ENCODE results near the gene RBM24.

RBM24 gene

DNA sequence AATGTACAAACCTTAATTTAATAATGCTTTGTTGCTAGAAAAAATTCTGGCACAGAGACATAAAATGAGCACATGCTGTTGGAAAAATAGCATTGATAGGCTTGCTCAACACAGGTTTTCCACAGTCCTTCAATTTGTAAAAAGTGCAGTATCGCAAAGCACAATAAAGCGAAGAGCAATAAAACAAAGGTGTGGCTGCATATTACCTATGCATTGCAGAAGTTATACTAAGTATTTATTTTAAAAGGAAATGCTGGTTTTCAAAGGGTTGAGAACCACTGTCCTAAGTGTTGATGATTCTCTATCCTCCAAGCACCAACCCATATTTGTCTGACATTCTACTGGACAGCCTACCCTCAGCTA is 58.1 kb downstream of the RBM24 start:
- no peaks in the 10 kb centered on the region for H3K36me3 ChIP-seq (ENCODE audit: control insufficient read depth, insufficient read depth, low read length)
- WGBS, 2 experiments (ENCODE audit: insufficient coverage in 2 of 2): no CpG with 5 or more reads among the region's 2 CpGs
- H3K9me3 ChIP-seq (ENCODE audit: control insufficient read depth, low read length): no peaks in the 10 kb centered on the region
- H3K27ac ChIP-seq (ENCODE audit: low read depth, low read length, severe bottlenecking): no peak overlapping the region
- H3K4me1 ChIP-seq (ENCODE audit: control insufficient read depth, insufficient read depth, low read length, poor library complexity, severe bottlenecking): no peaks in the 10 kb centered on the region
- no peak overlapping the region for H3K4me3 ChIP-seq (ENCODE audit: extremely low read depth, insufficient read depth, low read length, poor library complexity, severe bottlenecking)

DNA sequence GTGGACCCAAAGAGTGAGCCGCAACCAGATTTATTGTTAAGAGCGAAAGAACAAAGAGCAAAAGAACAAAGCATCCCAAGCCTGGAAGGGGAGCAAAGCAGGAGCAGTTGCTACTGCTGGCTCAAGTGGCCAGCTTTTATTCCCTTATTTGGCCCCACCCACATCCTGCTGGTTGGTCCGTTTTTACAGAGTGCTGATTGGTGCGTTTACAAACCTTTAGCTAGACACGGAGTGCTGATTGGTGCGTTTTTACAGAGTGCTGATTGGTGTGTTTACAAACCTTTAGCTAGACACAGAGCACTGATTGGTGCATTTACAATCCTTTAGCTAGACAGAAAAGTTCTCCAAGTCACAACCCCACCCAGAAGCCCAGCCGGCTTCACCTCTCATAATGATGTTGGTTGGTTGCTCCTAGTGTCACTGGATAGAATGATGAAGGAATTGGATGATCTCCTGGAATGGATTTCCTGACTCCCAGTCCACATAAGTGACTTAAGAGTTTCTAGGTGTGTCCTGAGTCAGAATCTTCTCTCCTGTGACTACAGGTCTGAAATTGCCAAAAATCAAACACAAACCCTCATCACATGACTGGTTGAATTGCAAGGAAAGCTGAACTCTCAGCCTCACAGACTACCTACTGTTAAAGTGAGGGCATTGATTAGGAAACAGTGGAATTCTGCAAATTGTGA is 60.1 kb downstream of the RBM24 start:
- Histone ChIP-seq H3K4me3 (ENCODE audit: extremely low read depth, insufficient read depth, low read length, poor library complexity, severe bottlenecking) (no peak overlapping the region), H3K27ac (ENCODE audit: low read depth, low read length, severe bottlenecking) (no peak overlapping the region), H3K9me3 (ENCODE audit: control insufficient read depth, low read length) (no peaks in the 10 kb centered on the region), H3K4me1 (ENCODE audit: control insufficient read depth, insufficient read depth, low read length, poor library complexity, severe bottlenecking) (no peaks in the 10 kb centered on the region), H3K36me3 (ENCODE audit: control insufficient read depth, insufficient read depth, low read length) (no peaks in the 10 kb centered on the region)
- 86 to 97% methylated on average over 2 to 5 of the region's 7 CpGs for WGBS, 2 experiments (ENCODE audit: insufficient coverage in 2 of 2)

DNA sequence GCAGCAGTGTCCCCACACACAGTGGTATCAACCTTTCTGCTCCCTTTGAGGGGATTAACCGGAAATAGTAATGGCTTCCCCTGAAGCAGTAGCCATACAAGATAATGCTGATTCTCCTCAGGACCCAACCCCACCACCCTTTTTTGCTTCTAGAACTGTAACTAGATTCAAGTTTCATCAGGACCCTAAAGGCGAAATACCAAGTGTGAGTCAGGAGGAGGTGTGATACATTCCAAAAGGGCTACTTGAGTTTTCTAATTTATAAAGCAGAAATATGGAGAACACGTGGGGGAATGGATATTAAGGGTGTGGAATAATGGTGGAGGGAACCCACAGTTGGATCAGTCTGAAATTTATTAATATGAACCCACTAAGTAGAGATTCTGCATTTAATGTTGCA is 60.7 kb downstream of the RBM24 start:
- Histone ChIP-seq H3K27ac (ENCODE audit: low read depth, low read length, severe bottlenecking) (no peak overlapping the region), H3K36me3 (ENCODE audit: control insufficient read depth, insufficient read depth, low read length) (no peaks in the 10 kb centered on the region), H3K4me3 (ENCODE audit: extremely low read depth, insufficient read depth, low read length, poor library complexity, severe bottlenecking) (no peak overlapping the region), H3K9me3 (ENCODE audit: control insufficient read depth, low read length) (no peaks in the 10 kb centered on the region), H3K4me1 (ENCODE audit: control insufficient read depth, insufficient read depth, low read length, poor library complexity, severe bottlenecking) (no peaks in the 10 kb centered on the region)
- WGBS, 2 experiments (ENCODE audit: insufficient coverage in 2 of 2): 55 to 89% methylated on average over 2 of the region's 3 CpGs

DNA sequence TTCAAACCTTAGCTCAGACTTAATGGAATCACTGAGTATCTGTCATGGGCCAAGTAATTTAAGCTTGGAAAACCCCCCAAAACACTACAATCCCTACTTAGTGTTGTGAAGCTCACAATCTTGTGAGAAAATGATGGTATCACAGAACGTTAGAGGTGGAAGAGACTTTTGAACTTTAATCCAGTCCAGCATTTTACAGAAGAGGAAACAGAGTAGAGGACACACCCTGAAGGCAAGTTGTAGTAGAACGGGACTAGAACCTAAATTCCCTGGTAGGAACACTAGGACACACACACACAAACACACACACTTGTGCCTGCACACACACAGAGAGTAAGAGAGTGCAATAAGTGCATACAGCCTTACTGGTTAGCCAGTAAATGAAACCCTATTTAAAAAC is 62.1 kb downstream of the RBM24 start:
- H3K36me3 ChIP-seq (ENCODE audit: control insufficient read depth, insufficient read depth, low read length): no peaks in the 10 kb centered on the region
- 100% methylated on average over 1 of the region's 2 CpGs; no CpG with 5 or more reads in 1 of the 2 experiments for WGBS, 2 experiments (ENCODE audit: insufficient coverage in 2 of 2)
- no peak overlapping the region for H3K27ac ChIP-seq (ENCODE audit: low read depth, low read length, severe bottlenecking)
- no peak overlapping the region for H3K4me3 ChIP-seq (ENCODE audit: extremely low read depth, insufficient read depth, low read length, poor library complexity, severe bottlenecking)
- no peaks in the 10 kb centered on the region for H3K4me1 ChIP-seq (ENCODE audit: control insufficient read depth, insufficient read depth, low read length, poor library complexity, severe bottlenecking)
- H3K9me3 ChIP-seq (ENCODE audit: control insufficient read depth, low read length): no peaks in the 10 kb centered on the region

All from mesodermal cell (in vitro differentiated cells).